ENCODE data around the gene VPS33A.
"Not testable (repeated sequence)": the region's sequence is repeated elsewhere in the genome, so short reads cannot be mapped to it uniquely, and the experiment has no call there.

Gene VPS33A

DNA sequence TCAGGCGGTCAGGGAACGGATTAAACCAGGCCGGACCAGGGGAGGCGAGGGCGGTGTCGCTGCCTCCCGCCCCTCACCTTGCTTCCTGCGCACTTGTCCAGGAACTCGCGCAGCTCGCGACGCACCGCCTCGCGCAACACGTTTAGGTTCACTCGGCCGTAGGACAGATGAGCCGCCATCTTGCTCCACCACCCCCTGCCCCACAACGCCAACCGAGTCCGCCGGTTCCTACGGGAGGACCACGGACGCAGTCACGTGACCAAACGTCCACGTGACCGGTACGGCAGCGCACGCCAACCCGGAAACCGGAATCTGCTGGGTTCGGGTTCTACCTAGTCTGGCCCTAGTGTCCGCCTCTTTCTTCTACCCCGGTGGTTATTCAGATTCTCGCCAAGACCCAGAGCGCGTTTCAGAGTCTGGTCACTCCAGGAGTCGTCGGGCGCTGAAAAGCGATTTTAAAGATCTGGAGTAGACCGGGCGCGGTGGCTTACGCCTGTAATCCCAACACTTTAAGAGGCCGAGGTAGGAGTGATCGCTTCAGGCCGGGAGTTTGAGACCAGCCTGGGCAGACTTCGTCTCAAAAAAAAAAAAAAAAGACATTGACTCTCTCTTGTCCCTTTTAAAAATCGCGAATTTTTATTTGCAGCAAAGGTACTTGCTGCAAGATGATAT lies at the start of gene VPS33A:
VPS33A (minus strand) TSS at position 265 of the 672 bp plus-strand sequence; CDS start at position 179, 86 bp downstream.
- peak; percentile 90 for DNase-seq

GRCh38 chr12:122312926-122313325 lies 46.6 kb upstream of the VPS33A start:
- DNase-seq: no peak

- no peak for DNase-seq
Observed at GRCh38 chr12:122311696-122312095, 45.4 kb upstream of the VPS33A start.

DNA sequence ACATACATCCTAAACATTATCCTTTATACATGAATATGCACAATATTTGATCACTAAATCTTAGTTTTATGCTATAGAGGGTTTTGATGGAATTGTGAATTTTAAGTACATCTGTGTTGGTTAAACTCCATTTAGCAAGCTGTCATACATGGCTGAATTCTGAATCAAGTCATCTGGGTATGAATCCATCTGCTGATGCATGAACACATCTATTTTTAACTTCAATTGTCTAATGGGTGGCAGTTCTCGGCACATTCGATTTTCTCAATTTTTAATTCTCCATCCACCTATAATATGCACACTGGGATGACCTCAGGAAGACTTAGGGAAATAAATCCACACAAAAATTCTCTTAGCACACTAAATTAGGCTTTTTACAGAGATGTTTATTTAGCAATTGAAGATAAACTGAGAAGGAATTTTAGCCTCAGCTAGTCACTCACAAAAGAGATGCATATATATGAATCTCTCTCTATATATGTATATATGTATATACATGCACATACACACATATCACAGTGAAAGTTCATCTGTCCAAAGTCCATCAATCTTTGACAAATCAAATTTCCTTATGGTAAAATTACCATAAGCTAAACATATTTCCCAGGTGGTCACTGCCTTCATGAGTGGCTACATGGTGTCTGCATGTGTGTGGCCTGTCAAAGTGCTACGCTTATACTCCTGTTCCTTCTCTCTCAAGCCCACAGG lies 44.5 kb upstream of the VPS33A start:
- no peak for DNase-seq

GRCh38 chr12:122309564-122310121 lies 43.3 kb upstream of the VPS33A start:
- no peak for DNase-seq

DNA sequence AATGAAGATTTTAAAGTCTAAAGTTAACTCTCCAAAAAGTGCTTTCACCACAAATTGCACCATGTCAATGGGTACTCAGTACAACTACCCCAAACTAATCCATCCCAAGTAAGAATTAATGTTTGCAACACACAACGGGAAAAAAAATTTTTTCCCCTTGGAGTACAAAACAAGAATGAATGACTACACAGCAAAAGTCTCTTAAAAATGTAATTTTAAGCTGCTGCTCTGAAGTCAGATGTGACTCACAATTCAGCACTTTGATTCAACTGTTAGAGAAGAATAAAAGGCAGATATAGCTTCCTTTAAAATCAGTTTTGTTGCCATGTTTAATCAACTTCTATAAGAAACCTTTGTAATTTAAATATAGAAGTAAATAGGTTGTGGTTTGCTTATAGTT lies 42.5 kb upstream of the VPS33A start:
- DNase-seq: no peak

GRCh38 chr12:122306407-122306806 lies 40.1 kb upstream of the VPS33A start:
- no peak for DNase-seq

GRCh38 chr12:122304924-122305323 lies 38.6 kb upstream of the VPS33A start:
- DNase-seq: no peak

DNA sequence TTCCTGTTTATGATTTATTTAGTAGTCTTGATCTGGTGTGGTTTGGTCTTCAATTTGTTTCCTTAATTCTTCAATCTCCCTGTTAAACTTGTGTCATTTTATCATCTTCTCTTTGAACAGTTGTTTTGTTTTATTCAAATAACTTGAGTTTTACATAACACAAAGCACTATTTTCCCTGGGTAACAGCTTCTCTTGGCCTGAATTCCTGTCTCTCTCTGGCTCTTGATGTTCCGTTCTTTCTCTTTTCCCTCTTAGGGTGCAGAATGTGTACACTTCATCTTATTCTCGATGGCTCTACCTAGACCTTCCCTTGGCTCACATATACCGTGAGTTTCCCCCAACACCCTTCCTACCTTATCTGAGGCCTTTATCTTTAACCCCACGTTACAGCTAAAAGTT lies 36.8 kb upstream of the VPS33A start:
- DNase-seq: no peak

DNA sequence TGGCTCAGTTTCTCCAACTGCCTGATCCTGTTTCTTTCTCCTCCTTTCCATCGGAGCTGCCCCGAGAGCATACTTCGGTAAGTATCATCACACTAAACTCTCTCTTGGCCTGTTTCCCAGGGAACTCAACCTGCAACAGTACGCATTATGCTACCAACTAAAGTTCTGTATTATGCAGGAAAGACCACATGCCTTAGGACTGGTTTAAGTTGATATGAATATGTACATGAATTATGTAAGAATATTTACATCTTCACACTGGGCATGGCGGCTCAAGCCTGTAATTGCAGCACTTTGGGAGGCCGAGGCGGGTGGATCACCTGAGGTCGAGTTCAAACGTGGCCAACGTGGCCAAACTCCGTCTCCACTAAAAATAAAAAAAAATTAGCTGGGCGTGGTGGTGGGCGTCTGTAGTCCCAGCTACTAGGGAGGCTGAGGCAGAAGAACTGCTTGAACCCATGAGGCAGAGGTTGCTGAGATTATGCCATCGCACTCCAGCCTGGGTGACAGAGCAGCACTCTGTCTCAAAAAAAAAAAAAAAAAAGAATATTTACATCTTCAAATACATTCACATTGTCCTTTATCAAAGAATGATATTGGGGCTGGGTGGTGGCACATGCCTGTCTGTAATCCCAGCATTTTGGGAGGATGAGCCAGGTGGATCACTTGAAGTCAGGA lies 31.9 kb upstream of the VPS33A start:
- DNase-seq: no peak

DNA sequence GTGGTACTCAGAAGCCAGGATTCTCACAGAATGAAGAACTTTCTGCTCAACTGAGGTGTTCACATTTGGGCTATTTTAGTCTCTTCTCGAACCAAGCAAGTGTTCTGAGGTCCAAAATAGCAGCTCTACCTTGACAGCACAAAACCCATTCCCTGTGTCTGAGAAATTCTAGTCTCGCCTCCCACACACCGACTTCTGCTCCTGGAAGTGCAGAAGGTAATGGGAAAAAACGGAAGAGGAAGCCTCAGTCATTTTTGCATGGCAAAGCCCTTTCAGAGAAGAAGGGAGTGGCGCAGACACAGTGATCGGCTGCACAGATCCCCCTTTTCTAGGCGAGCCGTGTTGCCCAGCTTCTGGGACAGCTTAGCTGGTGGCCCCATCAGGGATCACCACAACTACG lies 31.2 kb upstream of the VPS33A start:
- no peak for DNase-seq

DNA sequence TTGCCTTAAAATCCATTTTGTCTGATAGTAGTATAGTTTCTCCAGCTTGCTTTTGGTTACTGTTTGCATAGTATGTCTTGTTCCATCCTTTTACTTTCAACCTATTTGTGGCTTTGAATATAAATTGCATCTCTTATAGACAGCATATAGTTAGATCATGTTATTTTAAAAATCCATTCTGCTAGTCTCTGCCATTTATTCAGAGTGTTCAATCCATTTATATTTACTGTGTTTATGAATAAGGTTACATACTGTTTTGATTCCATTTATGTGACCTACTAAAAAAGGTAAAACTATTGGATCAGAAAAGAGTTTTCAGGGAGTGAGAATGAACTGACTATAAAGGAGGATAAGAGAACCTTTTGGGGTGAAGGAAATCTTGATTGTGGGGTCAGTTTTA lies 29.6 kb upstream of the VPS33A start:
- DNase-seq: no peak

GRCh38 chr12:122293081-122293480 lies 26.8 kb upstream of the VPS33A start:
- DNase-seq: no peak

- no peak for DNase-seq
Observed at GRCh38 chr12:122291431-122291830, 25.1 kb upstream of the VPS33A start.

DNA sequence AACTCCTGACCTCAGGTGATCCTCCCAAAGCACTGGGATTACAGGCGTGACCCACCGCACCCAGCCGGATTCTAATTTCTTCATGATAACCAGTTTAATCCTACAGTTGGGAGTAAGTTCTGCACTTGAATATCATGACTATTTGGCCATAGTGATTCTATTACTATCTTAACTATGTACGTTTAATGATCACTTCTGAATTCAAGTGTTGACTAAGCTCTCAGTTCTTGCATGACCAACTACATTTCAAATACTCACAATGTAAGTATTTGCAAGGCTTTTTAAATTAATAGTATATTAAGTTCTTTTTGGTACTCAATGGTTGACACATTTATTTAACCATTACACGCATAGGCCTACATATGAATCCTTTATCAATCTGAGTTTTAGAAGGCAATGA lies 17.4 kb upstream of the VPS33A start:
- DNase-seq: no peak

DNA sequence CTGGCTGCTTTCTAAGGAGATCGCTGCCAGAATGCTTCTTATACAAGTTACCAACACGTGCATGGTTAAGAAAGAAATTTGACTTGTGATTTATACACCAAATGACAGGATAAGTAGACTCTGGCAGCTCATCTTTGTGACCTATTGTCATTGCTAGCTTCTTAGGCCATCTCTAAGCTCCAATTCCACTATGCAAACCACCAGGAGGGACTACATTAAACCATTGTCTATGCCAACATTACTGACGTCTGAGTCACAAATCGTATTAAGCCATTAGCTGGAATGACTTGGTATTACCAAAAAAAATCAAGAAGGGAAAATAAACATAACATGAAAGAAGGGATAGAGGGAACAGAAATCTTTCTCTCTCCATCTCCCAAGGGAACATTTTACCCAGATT lies 15.8 kb upstream of the VPS33A start:
- DNase-seq: no peak

DNA sequence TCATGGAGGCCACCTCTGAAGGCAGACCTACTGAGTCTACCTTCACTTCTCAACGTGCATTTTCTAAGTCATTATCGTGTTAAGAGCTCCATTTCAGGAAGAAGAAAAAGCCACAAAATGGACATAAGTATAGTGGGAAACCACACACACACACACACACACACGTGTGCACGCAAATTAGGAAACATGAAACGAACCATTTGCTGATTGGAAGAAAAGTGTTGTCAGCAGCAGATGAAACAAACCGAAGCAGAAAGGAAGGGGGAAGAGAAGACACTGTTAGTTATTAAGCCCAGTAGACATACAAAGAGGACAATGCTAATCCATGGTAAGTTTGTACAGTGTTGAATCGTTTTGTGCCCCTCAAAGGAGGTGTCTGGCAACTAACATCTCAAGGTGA lies 9.9 kb upstream of the VPS33A start:
- no peak for DNase-seq

- DNase-seq: no peak
Observed at GRCh38 chr12:122275459-122275858, 9.2 kb upstream of the VPS33A start.

- DNase-seq: no peak
Observed at GRCh38 chr12:122265886-122266229, 436 bp downstream of the VPS33A start.

GRCh38 chr12:122265476-122265875 lies 818 bp downstream of the VPS33A start:
- no peak for DNase-seq

DNA sequence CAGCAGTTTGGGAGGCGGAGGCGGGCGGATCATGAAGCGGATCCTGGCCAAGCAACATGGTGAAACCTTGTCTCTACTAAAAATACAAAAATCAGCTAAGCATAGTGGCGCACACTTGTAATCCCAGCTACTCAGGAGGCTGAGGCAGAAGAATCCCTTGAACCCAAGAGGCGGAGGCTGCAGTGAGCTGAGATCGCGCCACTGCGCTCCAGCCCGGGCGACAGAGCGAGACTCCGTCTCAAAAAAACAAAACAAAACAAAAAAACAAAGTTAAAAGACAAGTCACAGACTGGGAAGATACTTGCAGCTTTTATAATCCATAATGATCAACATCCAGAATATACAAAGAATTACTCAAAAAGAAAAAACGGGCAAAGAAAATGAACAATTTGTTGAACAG lies 5.6 kb downstream of the VPS33A start:
- DNase-seq: not testable (repeated sequence)

GRCh38 chr12:122258939-122259338 lies 7.4 kb downstream of the VPS33A start:
- not testable (repeated sequence) for DNase-seq

- not testable (repeated sequence) for DNase-seq
Observed at GRCh38 chr12:122258462-122258861, 7.8 kb downstream of the VPS33A start.

DNA sequence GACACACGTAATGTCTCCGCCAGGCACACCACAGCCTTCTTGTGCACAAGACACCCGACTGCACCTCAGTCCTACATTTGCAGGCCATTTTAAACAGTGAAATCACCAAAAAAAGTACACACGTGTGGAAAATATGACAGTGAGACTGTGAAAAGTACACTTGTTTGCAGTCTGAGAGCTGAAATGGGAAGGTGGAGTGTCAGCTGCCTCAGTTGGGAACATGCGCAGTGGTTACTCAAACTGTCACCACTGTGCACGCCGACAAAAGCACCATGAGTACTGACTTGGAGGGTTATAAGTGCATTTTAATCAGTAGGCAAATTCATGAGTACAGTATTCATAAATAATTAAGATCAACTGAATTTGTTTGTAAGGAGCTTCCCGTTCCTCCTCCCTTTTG lies 15.8 kb downstream of the VPS33A start:
- no peak for DNase-seq

Measured in activated gamma-delta T cell treated with Interleukin-2 at 50 U/mL for 16 hours (primary cell).